Measurements from ENCODE around the gene SPRR1B. TPM values are rescaled to one million over a fixed set of nuclear protein-coding genes. Genes with fewer than 3 reads are reported as not detected.
"Not testable (repeated sequence)": the region's sequence is repeated elsewhere in the genome, so short reads cannot be mapped to it uniquely, and the experiment has no call there.

SPRR1B gene
- total RNA-seq, 2 donors from 2014 or later: not detected

GRCh38 chr1:153032677-153033308, 1.8 kb downstream of the SPRR1B start:
- 43 to 45% methylated on average over 3 of the region's 3 CpGs for WGBS, 2 donors
- H3K4me1 ChIP-seq: no peaks in the 10 kb centered on the region
- no peaks in the 10 kb centered on the region for H3K36me3 ChIP-seq (replicated peaks in 1 of 2; ENCODE audit: insufficient read depth in 1 of 2, low read depth in 2 of 2)
- DNase-seq (peak in 2 of 4 donors; percentile 4 to 8), ATAC-seq (no peak)
- H3K4me3 ChIP-seq: no peak overlapping the region
- no peak for TF ChIP-seq POLR2A (IDR thresholded peaks at IDR 0.05)
- TF ChIP-seq, protein P1, sequence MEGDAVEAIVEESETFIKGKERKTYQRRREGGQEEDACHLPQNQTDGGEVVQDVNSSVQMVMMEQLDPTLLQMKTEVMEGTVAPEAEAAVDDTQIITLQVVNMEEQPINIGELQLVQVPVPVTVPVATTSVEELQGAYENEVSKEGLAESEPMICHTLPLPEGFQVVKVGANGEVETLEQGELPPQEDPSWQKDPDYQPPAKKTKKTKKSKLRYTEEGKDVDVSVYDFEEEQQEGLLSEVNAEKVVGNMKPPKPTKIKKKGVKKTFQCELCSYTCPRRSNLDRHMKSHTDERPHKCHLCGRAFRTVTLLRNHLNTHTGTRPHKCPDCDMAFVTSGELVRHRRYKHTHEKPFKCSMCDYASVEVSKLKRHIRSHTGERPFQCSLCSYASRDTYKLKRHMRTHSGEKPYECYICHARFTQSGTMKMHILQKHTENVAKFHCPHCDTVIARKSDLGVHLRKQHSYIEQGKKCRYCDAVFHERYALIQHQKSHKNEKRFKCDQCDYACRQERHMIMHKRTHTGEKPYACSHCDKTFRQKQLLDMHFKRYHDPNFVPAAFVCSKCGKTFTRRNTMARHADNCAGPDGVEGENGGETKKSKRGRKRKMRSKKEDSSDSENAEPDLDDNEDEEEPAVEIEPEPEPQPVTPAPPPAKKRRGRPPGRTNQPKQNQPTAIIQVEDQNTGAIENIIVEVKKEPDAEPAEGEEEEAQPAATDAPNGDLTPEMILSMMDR (IDR thresholded peaks at IDR 0.05): no peak
- H3K9me3 ChIP-seq: no peaks in the 10 kb centered on the region
- intact Hi-C loops (cut with DNase I): no loop called here
- no peak overlapping the region for H3K27ac ChIP-seq
- H3K27me3 ChIP-seq: no peaks in the 10 kb centered on the region

GRCh38 chr1:153035211-153035610, 4.2 kb downstream of the SPRR1B start:
- ATAC-seq (no peak), DNase-seq (no peak)
- Histone ChIP-seq H3K9me3 (no peaks in the 10 kb centered on the region), H3K27ac (no peak overlapping the region), H3K4me3 (no peak overlapping the region), H3K4me1 (no peaks in the 10 kb centered on the region), H3K27me3 (no peaks in the 10 kb centered on the region), H3K36me3 (replicated peaks in 1 of 2; ENCODE audit: insufficient read depth in 1 of 2, low read depth in 2 of 2) (no peaks in the 10 kb centered on the region)
- intact Hi-C loops (cut with DNase I): no loop called here
- no peak for TF ChIP-seq POLR2A (IDR thresholded peaks at IDR 0.05)
- TF ChIP-seq, protein P1 (IDR thresholded peaks at IDR 0.05): no peak
- 40 to 48% methylated on average over 1 of the region's 1 CpG for WGBS, 2 donors

- intact Hi-C loops (cut with DNase I): no loop called here
- H3K27me3 ChIP-seq: no peaks in the 10 kb centered on the region
- no peaks in the 10 kb centered on the region for H3K9me3 ChIP-seq
- DNase-seq: no peak
- ATAC-seq: no peak
- WGBS, 2 donors: 54 to 58% methylated on average over 4 of the region's 4 CpGs
- H3K27ac ChIP-seq: no peak within 1 kb of the TSS
- H3K4me1 ChIP-seq: no peaks in the 10 kb centered on the region
- TF ChIP-seq, protein P1 (IDR thresholded peaks at IDR 0.05): no peak
- TF ChIP-seq POLR2A (IDR thresholded peaks at IDR 0.05): no peak
- H3K36me3 ChIP-seq (replicated peaks in 1 of 2; ENCODE audit: insufficient read depth in 1 of 2, low read depth in 2 of 2): no peaks in the 10 kb centered on the region
- H3K4me3 ChIP-seq: no peak within 1 kb of the TSS
Measured at GRCh38 chr1:153040950-153041631, 10.1 kb downstream of the SPRR1B start, which contains the start of gene SPRR2D. TSS of gene SPRR2D (minus strand) at chr1:153041120. CDS start at chr1:153040346, 774 bp downstream.

DNA sequence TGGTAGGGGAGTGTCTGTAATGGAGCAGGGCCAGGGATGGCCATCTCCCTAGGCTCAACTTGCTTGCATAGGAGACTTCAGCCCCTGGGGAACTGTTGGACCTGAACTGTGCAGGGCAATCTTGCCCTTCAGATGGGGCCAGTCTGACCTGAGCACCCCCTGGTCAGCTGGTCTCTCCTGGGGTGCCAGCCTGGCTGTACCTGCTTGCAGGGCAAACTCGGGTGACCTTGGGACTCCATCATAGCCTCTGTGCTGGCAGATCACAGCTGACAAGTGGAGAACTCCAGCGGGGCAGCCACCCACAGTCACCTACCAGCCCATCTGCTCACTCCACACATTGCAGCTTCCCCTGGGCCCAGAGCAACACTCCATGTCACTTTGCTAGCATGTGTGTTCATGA, 18.2 kb downstream of the SPRR1B start:
- Histone ChIP-seq H3K4me3 (no peak overlapping the region), H3K4me1 (no peaks in the 10 kb centered on the region), H3K27me3 (no peaks in the 10 kb centered on the region), H3K36me3 (replicated peaks in 1 of 2; ENCODE audit: insufficient read depth in 1 of 2, low read depth in 2 of 2) (no peaks in the 10 kb centered on the region), H3K27ac (no peak overlapping the region), H3K9me3 (no peaks in the 10 kb centered on the region)
- 61 to 68% methylated on average over 2 of the region's 2 CpGs for WGBS, 2 donors
- no peak for ATAC-seq
- DNase-seq: no peak
- intact Hi-C loops (cut with DNase I): no loop called here
- no peak for TF ChIP-seq POLR2A (IDR thresholded peaks at IDR 0.05)
- TF ChIP-seq, protein P1 (IDR thresholded peaks at IDR 0.05): no peak

DNA sequence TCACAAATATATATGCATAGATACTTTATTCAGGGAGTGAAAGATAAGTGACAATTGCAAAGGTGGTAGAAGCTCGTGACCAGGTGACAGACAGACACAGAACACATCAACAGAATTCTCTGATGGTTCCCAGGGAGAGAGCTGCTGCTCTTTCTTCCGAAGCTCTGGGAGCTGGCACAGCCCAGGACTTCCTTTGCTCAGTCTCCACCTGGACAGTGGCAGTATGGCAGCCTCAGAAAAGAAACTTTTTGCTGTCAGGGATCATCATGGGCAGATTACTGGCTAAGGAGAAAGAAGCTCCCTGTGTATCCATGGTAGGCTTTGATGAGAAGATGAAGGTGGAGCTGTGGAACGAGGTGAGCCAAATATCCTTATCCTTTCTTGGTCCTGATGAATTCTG, 25.1 kb downstream of the SPRR1B start:
- ATAC-seq; H3K4me1 ChIP-seq; H3K27ac ChIP-seq; H3K36me3 ChIP-seq (replicated peaks in 1 of 2; ENCODE audit: insufficient read depth in 1 of 2, low read depth in 2 of 2); H3K27me3 ChIP-seq; intact Hi-C loops (cut with DNase I); H3K9me3 ChIP-seq; H3K4me3 ChIP-seq; DNase-seq: not testable (repeated sequence)
- WGBS, 2 donors: 26 to 38% methylated on average over 3 of the region's 3 CpGs

Measured in body of pancreas (tissue), 4 donors.